ENCODE results near the gene DGKQ.

Gene DGKQ

DNA sequence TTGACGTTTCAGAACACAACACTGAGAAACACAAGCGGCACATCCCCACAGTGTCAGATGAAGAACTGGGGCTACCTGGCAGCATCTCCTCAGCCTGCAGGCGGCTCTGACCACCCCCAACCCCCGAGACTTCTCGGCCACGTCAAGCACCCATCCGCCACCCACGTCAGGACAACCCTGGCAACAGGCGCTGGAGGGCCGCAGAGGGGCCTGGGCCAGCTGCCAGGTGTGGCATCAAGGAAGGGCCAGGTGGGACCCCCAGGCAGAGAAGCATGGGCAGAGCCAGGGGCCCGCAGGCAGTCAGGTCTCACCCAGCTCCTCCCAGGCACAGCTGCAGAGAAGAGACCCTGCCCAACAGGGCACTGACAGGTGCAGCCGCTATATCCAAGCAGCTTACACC lies 63.5 kb downstream of the DGKQ start:
- Histone ChIP-seq H3K27me3 (no peaks in the 10 kb centered on the region), H3K36me3 (peaks cover 20 to 81% (median 30%) of the 10 kb centered on the region in 3 donors), H3K9me3 (no peaks in the 10 kb centered on the region), H3K4me3 (no peak overlapping the region), H3K4me1 (peaks cover 0 to 3% (median 0%) of the 10 kb centered on the region in 4 donors), H3K27ac (no peak overlapping the region)
- TF ChIP-seq, protein P1, sequence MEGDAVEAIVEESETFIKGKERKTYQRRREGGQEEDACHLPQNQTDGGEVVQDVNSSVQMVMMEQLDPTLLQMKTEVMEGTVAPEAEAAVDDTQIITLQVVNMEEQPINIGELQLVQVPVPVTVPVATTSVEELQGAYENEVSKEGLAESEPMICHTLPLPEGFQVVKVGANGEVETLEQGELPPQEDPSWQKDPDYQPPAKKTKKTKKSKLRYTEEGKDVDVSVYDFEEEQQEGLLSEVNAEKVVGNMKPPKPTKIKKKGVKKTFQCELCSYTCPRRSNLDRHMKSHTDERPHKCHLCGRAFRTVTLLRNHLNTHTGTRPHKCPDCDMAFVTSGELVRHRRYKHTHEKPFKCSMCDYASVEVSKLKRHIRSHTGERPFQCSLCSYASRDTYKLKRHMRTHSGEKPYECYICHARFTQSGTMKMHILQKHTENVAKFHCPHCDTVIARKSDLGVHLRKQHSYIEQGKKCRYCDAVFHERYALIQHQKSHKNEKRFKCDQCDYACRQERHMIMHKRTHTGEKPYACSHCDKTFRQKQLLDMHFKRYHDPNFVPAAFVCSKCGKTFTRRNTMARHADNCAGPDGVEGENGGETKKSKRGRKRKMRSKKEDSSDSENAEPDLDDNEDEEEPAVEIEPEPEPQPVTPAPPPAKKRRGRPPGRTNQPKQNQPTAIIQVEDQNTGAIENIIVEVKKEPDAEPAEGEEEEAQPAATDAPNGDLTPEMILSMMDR (IDR thresholded peaks at IDR 0.05): no peak
- intact Hi-C loops (cut with DNase I; ENCODE audit: low total_unique reads): no loop called here
- no peak for DNase-seq

DNA sequence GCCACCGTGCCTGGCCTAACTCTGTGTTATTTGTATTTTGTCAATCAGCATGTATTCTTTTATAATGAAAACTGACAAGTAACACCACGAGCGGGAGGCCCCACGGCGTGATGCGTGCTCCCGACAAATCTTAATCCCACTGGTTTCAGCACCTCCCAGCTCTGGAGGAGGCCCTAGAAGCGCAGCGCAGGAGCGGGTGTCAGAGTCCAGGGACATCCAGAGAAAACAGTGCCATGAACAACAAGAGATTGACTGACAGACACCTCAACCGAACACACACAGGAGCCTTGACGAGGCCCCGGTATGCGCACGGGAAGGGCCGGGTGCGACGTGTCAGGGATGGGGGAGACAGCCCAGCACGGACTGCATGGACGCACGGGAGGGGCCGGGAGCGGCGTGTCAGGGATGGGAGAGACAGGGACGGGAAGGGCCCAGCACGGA lies 64.2 kb downstream of the DGKQ start:
- TF ChIP-seq, protein P1 (IDR thresholded peaks at IDR 0.05): no peak
- Histone ChIP-seq H3K27ac (no peak overlapping the region), H3K9me3 (no peaks in the 10 kb centered on the region), H3K4me1 (peaks cover 0 to 3% (median 0%) of the 10 kb centered on the region in 4 donors), H3K36me3 (peaks cover 20 to 88% (median 30%) of the 10 kb centered on the region in 3 donors), H3K27me3 (no peaks in the 10 kb centered on the region), H3K4me3 (no peak overlapping the region)
- DNase-seq: no peak
- intact Hi-C loops (cut with DNase I; ENCODE audit: low total_unique reads): no loop called here

All from tibial artery (tissue), 4 donors.